T-helper 2 cell treated with Interferon-gamma antibody and Interleukin-4, amounts not matched to agents 100 ng/mL and 5 ng/mL, for 36 hours (primary cell): ENCODE data around the gene TBC1D16. TPM values are rescaled to one million over a fixed set of nuclear protein-coding genes. Genes with fewer than 3 reads are reported as not detected.

Experiments
- intact Hi-C: fragments of 100-400 bp; cut with micrococcal nuclease; formaldehyde crosslinking; loops from one replicate; pipeline ENCODE4 v1.15.1; 2023
- total RNA-seq: library from RNA; stranded (reverse); gene quantifications from 2 replicates; pipeline ENCODE4 v1.2.3, GENCODE V29; 2022

Gene TBC1D16
- total RNA-seq, 1 donor from 2014 or later = 0.80 TPM

DNA sequence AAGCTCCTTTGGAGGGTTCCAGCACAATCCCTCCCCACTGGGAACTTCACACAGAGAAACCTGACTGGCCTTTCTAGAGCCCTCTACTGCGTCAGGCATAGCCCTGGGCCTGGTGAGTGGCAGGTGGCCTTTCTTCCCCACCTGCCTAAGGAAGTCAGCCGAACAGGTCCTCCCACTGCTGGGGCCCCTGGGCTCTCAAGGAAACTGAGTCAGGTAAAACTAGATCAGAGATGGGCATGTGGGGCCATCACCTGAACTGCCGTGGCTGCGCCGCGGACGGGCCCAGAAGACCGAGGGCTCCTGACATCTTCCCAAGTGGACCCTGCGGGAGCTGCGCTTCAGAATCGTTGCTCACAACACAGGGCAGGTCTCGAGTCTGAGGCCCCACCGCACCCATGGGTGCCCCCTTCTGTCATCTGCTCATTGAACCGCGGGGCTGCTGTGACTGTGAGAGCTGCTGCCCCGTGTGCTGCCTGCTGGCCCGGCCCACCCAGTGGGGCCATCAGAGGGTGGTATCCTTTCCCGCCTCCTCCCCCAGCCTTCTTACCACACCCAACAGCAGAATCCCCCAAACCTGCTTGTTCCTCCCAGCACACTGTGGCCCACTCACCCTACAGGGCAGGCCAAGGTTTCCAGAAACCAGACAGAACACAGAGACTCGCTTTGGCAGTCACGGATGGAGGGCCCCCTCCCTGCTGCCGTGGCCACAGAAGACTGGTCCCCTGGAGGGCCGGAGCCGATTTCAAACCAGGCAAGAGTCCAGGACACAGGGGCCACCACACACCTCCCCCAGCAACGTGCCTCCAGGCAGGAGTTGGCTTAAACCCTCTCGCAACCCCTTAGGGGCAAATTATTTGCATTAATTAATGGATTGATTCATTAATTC lies 81.1 kb downstream of the TBC1D16 start:
- intact Hi-C loops = no loop called here

DNA sequence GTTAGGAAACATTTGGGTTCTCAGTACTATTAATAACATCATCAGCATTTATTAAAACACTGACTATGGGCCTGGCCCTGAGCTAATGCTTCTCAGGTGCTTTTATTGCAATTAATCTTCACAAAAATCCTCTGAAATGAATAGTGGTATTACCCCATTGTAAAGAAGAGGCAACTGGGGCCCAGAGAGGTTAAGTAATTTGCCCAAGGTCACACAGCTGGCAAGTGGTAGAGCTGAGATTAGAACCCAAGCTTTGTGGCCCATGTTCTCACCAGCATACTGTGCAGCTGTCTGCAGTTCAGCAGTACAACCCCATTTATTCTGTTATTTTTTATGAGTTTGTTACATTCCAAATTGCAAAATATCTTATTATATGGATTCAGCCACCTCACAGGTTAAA lies 82.3 kb downstream of the TBC1D16 start:
- intact Hi-C loops = no loop called here

DNA sequence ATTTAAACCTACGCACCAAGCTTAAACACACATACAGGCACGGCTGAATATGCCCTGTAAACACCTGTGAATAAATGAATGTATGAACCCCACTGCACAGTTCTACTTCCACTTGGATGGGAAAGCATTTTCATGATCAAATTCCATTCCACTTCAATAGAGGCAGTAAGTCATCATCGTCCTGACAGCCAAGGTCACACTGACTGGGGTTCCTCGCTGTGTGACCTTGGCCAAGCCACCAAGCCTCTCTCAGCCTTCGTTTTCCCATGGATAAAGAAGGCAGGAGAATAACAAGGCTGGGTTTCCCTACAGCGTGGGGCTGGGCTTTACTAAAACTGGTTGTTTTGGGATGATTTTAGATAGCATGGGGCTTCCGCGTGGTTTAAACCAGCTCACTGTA lies 82.8 kb downstream of the TBC1D16 start:
- intact Hi-C loops = no loop called here

- intact Hi-C loops = no loop called here
Measured at GRCh38 chr17:79952265-79952877, 83.3 kb downstream of the TBC1D16 start.

- intact Hi-C loops = no loop called here
Measured at GRCh38 chr17:79951361-79952264, 84.1 kb downstream of the TBC1D16 start.

- intact Hi-C loops = no loop called here
Measured at GRCh38 chr17:79950751-79951150, 84.9 kb downstream of the TBC1D16 start.

DNA sequence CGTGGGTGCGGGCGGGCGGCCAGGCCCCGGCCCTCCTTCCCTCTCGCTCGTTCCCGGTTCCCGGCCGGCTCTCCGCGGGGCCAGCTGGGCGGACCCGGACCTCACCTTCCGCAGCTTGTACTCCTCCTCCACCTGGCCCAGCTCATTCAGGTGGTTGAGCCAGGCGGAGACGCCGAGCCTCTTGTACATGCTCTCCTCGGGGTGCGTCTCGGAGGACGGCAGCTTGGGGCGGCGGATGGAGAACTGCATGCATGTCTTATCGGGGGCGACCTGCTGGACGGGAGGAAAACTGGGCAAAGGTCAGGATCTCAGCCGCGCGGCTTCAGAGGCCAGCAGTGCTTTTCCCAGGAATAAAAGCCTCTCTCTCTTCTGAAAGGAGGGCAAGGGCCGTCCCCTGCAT lies 85.4 kb downstream of the TBC1D16 start:
- intact Hi-C loops = no loop called here

DNA sequence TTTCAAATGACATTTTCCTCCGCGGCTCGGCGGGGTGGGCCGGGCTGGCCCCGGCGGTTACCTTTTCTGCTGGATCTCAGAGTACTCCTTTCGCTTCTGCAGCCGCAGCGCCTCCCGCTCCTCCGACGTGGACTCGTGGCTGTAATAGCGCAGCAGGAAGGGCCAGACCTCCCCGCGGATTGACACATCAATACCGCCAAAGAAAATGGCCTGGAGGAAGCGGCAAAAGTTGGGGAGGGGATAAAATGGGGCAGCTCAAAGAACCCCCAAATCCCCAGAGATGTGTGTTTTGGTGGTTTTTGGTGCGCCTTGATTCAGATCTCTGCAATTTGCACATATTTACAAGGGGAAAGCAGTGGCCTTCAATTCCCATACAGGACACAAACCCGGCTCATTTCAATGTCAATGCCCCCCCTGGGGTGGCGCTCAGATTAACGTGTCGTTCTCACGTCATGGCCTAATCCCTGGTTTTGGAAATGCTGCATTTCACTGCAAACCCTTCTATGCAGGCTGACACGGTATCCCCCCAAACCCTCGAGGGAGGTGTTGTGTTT lies 85.9 kb downstream of the TBC1D16 start:
- intact Hi-C loops = no loop called here

DNA sequence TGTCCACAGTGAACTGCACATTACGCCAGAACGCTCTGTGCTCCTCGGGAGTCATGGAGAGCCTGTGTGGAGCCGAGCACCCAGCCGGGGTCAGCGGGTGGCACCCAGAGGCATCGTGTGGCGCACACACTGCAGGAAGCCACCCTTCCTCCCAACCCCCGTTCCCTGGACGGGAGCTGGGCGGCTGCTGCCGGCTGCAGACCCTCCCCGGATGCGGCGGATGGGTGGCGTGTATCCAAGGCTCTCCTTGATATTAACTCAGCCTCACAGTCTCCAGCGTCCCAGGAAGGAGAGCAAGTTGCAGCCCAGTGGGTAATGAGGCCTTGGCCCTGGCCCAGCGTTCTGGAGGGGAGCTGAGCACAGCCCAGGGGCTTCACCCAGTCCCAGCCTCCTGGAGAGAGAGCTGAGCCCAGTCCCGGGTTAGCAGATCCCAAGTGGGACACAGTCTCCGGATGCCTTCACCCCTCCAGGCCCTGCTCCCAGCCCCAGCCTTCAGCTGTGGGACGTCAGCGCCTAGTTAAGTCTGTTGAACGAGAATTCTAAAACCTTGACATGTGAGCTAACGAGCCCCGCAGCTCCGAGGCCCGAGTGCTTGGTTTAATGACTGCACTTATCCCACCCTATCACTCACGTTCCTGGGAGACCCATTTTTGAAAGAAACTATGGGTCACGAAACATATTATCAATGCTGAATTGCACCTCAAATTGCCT lies 86.6 kb downstream of the TBC1D16 start:
- intact Hi-C loops = no loop called here

DNA sequence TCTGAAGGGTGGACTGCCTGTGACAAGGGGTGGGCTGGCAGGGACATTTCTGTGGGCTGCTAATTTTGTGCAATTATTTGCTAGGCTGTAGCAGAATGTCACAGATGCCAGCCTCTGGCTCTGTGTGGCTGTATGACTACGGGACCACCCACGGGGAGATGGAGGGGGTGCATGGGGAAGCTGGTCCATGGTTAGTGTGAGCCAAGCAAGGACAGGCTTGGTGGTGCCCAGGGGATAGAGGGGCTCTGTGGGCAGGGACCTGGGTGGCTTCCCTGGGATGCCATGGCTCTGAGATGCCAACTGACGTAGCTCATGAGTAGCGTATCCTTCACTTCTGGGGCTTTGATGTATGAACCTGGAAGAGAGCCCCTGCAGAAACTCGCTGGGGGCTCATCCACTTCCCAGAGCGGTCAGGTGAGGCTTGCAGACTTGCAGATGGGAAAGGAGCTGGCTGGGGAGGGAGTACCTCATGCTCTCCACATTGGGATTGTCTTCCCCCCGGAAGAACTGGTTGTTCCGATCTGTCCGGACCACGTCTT lies 87.2 kb downstream of the TBC1D16 start:
- intact Hi-C loops = no loop called here

DNA sequence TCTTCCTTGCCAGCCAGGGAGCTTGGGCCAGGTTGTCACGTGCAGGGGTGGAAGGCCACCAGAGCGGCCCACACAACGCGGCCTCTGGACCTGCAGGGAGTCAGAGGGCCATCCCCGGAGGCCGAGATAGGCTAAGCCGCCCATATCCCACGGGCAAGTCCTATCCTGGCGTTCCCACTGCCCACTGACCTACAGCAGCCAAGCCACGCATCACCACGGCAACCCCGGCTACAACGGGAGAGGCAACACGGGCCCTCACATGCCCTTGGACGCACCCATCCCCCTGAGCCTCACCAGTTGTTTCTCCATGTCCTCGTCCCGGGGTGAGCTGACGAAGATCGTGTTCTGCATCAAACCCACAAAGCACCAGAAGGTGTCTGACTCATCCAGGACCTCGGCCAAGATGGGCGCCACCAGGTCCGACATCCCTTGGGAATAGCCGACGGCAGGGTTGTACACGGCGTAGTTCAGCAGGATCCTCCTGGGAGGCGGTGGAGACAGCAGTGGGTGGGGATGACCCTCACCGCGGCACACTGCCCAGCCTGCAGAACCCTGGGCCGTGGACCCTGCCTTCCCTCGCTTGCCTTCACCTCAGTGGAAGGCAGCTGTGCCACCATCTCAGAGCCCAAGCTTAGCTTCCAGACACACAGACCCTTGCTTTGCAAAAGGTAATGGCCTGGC lies 88.2 kb downstream of the TBC1D16 start:
- intact Hi-C loops = no loop called here

DNA sequence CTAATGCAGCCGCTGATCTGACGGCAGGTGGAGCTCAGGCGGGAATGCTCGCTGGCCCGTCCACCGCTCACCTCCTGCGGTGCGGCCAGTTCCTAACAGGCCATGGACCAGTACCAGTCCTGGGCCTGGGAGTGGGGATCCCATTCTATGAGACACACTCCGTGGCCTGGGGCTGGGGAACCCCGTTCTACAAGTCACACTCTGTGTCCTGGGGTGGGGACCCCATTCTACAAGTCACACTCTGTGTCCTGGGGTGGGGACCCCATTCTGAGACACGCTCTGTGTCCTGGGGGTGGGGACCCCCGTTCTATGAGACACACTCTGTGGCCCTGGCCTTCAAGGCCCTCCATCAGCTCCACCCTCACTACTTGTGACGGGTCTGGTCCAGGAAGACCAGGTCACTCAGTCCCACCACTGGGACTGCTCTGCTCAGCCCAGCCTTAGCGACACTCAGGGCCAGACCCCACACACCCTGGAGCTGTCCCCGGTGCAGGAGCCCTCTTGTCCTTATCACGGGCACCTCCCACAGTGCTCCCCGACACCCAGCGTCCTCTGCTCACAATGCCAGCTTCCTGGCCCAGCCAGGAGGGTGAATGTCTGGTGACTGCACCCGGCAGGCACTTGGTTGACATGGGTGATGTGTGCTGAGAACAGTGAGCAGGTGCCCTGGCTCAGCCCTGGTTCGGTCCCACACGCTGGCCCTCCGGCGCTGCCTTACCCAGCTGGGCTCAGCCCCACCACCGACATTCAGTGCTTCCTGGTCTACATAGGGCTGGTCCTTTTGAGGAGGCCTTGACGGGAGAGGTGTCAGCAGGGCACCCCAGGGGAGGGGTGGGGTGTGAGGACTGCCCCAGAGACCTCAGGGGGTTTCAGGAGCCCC lies 89.1 kb downstream of the TBC1D16 start:
- intact Hi-C loops = no loop called here

DNA sequence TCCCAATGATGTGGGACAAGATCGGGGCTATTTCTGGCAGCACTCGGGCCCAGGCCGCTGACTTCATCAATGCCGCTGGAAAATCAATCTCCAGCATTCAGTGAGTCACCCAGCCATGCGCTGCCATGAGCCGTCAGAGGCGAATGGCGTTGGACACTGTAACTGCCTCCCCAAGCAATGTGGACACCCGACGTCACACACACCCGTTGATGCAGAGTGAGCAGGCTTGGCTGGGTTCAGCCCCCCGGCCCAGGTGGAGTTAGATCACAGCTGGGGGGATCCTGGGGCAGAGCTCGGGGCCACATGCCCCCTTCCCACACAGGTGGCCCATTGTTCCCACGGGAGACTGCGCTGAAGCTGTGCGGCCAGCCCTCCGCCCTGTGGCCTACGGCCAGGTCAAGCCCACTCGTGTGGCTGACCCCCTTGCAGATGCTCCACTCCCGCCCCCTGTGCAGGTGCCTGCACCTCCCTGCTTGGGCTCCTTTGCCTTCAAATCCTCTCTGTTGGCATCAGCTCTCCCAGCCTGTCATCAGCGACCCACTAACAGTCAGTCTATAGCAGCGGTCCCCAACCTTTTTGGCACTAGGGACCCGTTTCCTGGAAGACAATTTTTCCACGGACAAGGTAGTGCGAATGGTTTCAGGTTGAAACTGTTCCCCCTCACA lies 89.9 kb downstream of the TBC1D16 start:
- intact Hi-C loops = no loop called here

GRCh38 chr17:79944821-79945391 lies 90.8 kb downstream of the TBC1D16 start:
- intact Hi-C loops = no loop called here

DNA sequence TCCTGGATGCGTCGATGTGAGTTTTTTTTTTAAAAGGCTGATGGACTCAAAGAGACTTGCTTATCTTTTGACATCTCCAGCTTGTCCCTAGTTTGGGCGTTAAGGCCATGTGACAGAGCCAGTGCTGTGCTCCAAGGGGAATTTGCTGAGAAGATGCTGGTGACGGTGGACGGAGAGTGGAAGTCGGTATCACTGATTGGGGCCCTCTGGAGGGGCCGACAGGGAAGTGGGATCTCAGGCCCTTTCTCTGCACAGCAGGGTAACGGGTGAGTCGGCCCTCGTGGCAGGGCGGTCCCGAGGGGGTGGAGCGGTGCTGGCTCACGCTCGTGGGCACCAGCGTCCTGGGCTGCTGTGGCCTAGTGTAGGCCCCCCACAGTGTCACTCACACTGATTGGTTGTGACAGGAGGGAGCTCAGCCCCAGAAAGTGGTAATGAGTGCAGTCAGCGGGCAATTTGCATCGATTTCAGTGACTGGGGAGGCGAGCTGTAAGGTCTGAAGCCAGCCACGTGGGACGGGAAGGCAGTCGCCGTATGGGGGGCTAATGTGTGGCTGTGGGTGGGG lies 91.3 kb downstream of the TBC1D16 start:
- intact Hi-C loops = no loop called here

DNA sequence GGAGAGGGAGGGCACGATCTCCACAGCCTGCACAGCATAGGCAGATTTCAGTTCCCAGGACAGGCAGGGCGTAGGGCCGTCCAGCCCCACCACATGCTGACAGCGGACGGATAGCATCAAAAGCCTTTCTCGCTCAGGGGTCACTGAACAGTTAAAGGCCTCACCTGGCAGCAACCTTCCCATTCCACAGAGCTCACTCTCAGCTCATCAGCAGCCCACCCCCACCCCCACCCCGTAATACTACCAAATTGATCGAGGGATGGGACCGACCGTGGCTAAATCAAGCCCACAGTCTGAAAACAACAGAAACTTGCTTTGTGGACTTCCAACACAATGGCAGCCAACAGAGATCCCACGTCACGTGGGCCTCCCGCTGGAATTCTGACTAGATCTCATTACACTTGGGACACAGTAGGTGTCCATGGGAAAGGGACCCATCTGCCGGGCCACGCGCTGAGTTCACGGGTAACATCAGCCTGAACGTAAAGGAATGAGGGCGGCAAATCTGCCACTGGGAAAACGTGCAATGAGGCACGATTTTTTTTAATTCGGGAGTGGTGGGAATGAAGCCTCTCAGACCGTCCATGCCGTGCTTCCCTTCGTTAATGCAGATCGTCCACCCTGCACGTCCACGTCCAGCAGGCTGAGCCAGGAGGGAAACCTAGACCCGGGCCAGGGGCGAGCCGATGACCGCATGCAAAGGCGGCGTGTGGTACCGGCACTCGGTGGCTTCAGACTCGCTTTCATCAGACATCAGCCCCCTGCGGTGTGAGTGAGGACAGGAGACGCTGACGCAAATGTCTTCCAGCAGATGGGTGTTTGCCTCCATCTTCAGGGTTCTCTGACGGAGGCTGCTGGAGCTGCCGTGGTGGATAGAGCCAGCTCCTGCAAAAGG lies 92.1 kb downstream of the TBC1D16 start:
- intact Hi-C loops = no loop called here
